Osteocyte (in vitro differentiated cells): Measurements from ENCODE around the gene ANO6. TPM values are rescaled to one million over a fixed set of nuclear protein-coding genes. Genes with fewer than 3 reads are reported as not detected.

ENCODE experiments used
- DNase-seq: peaks from one replicate; pipeline ENCODE4 v3.0.0; 2021; ENCODE audit warnings: mixed read lengths; ENCODE audit not compliant: unreplicated experiment; ENCODE audit errors: extremely low spot score
- H3K27ac Mint-ChIP-seq: one replicate; pipeline ENCODE4 v1.8.0; 2021; ENCODE audit warnings: mild to moderate bottlenecking, mixed read lengths; ENCODE audit not compliant: unreplicated experiment
- H3K27me3 Mint-ChIP-seq: one replicate; pipeline ENCODE4 v1.8.0; 2021; ENCODE audit warnings: mixed read lengths; ENCODE audit not compliant: unreplicated experiment
- H3K36me3 Mint-ChIP-seq: one replicate; pipeline ENCODE4 v1.8.0; 2021; ENCODE audit warnings: mixed read lengths; ENCODE audit not compliant: unreplicated experiment
- H3K4me1 Mint-ChIP-seq: one replicate; pipeline ENCODE4 v1.8.0; 2021; ENCODE audit warnings: mixed read lengths; ENCODE audit not compliant: unreplicated experiment
- H3K4me3 Mint-ChIP-seq: one replicate; pipeline ENCODE4 v1.8.0; 2021; ENCODE audit warnings: mild to moderate bottlenecking, moderate library complexity, mixed read lengths; ENCODE audit not compliant: unreplicated experiment
- H3K9me3 Mint-ChIP-seq: one replicate; pipeline ENCODE4 v1.8.0; 2021; ENCODE audit warnings: mixed read lengths; ENCODE audit not compliant: unreplicated experiment
- CTCF ChIP-seq: fragments of 200-600 bp; sonication (generic); IDR thresholded peaks from 2 replicates; pipeline ENCODE4 v1.5.0; 2021; ENCODE audit warnings: antibody characterized with exemption, mild to moderate bottlenecking, moderate library complexity
- total RNA-seq: library from RNA; stranded (reverse); gene quantifications from 2 replicates; pipeline ENCODE4 v1.2.1, GENCODE V29; 2021

The ANO6 gene
- total RNA-seq, 1 donor from 2014 or later: 65.5 TPM

- no peak for DNase-seq
- Mint-ChIP-seq H3K9me3 (no peaks in the 10 kb centered on the region), H3K36me3 (peaks cover 7% of the 10 kb centered on the region), H3K4me1 (peaks cover 29% of the 10 kb centered on the region), H3K27ac (no peak overlapping the region), H3K27me3 (no peaks in the 10 kb centered on the region), H3K4me3 (no peak overlapping the region)
- no peak for TF ChIP-seq CTCF
Measured at GRCh38 chr12:45223868-45224267, 8.0 kb downstream of the ANO6 start.

- TF ChIP-seq CTCF: no peak
- Mint-ChIP-seq H3K4me3 (no peak overlapping the region), H3K27ac (no peak overlapping the region), H3K9me3 (no peaks in the 10 kb centered on the region), H3K27me3 (no peaks in the 10 kb centered on the region), H3K36me3 (peaks cover 7% of the 10 kb centered on the region), H3K4me1 (peaks cover 27% of the 10 kb centered on the region)
- DNase-seq: no peak
Measured at GRCh38 chr12:45224311-45224710, 8.4 kb downstream of the ANO6 start.

- Mint-ChIP-seq H3K4me1 (peaks cover 17% of the 10 kb centered on the region), H3K36me3 (peaks cover 7% of the 10 kb centered on the region), H3K4me3 (no peak overlapping the region), H3K9me3 (no peaks in the 10 kb centered on the region), H3K27me3 (no peaks in the 10 kb centered on the region), H3K27ac (no peak overlapping the region)
- no peak for DNase-seq
- TF ChIP-seq CTCF: no peak
Measured at GRCh38 chr12:45226021-45226420, 10.1 kb downstream of the ANO6 start.

- Mint-ChIP-seq H3K4me3 (no peak overlapping the region), H3K27me3 (no peaks in the 10 kb centered on the region), H3K9me3 (no peaks in the 10 kb centered on the region), H3K36me3 (peaks cover 4% of the 10 kb centered on the region), H3K27ac (no peak overlapping the region), H3K4me1 (peaks cover 27% of the 10 kb centered on the region)
- DNase-seq: no peak
- no peak for TF ChIP-seq CTCF
Measured at GRCh38 chr12:45227316-45228067, 11.6 kb downstream of the ANO6 start.

GRCh38 chr12:45231515-45232145 lies 15.7 kb downstream of the ANO6 start:
- no peak for DNase-seq
- Mint-ChIP-seq H3K4me3 (no peak overlapping the region), H3K9me3 (no peaks in the 10 kb centered on the region), H3K27ac (peak overlapping the region; percentile 97), H3K36me3 (peaks cover 2% of the 10 kb centered on the region), H3K4me1 (peaks cover 52% of the 10 kb centered on the region), H3K27me3 (no peaks in the 10 kb centered on the region)
- no peak for TF ChIP-seq CTCF
